Keratinocyte (primary cell): ENCODE measurements around the gene ATP8B1. TPM values are rescaled to one million over a fixed set of nuclear protein-coding genes. Genes with fewer than 3 reads are reported as not detected.

Experiments
- DNase-seq: peaks from one replicate; pipeline ENCODE4 v3.0.0-alpha.2; 2011; ENCODE audit warnings: low read depth, missing footprints, low spot score
- FAIRE-seq: peaks from 2 replicates; lab custom pipeline; 2011; peaks lifted over from hg19 to GRCh38; lab: Jason Lieb, UNC
- H2AFZ ChIP-seq: 2 replicates; pipeline ENCODE4 v1.6.0; 2012; ENCODE audit warnings: low read length, control low read depth, inconsistent platforms; ENCODE audit not compliant: control insufficient read depth
- H3K27ac ChIP-seq: 2 replicates; pipeline ENCODE4 v1.5.1; 2011; ENCODE audit warnings: low read length; ENCODE audit not compliant: control insufficient read depth, insufficient read depth
- H3K27me3 ChIP-seq: 3 replicates; pipeline ENCODE4 v1.6.0; 2011; ENCODE audit warnings: low read length; ENCODE audit not compliant: control insufficient read depth, insufficient read depth; ENCODE audit errors: extremely low read depth
- H3K36me3 ChIP-seq, 2 experiments: 2 replicates in 1 of 2; 3 replicates in 1 of 2; pipeline ENCODE4 v1.5.1; 2011; ENCODE audit warnings: low read length in 2 of 2, mild to moderate bottlenecking in 1 of 2; ENCODE audit not compliant: control insufficient read depth in 2 of 2, insufficient read depth in 2 of 2; ENCODE audit errors: extremely low read depth in 1 of 2
- H3K4me1 ChIP-seq: 3 replicates; pipeline ENCODE4 v1.5.1; 2011; ENCODE audit warnings: low read length; ENCODE audit not compliant: control insufficient read depth, insufficient read depth; ENCODE audit errors: extremely low read depth
- H3K4me2 ChIP-seq: 3 replicates; pipeline ENCODE4 v1.6.0; 2011; ENCODE audit warnings: low read depth, low read length; ENCODE audit not compliant: control insufficient read depth, insufficient read depth; ENCODE audit errors: extremely low read depth
- H3K4me3 ChIP-seq, 3 experiments: fragments of 200-600 bp in 1 of 3; sonication (generic) in 1 of 3; 2 replicates in 2 of 3; 3 replicates in 1 of 3; pipeline ENCODE4 v1.5.1; 2011 to 2016; ENCODE audit warnings: low read length in 3 of 3, mild to moderate bottlenecking in 3 of 3, control low read depth in 2 of 3, inconsistent platforms in 1 of 3, low read depth in 1 of 3, mixed read lengths in 1 of 3, mixed run types in 1 of 3, moderate library complexity in 1 of 3; ENCODE audit not compliant: control insufficient read depth in 2 of 3, insufficient read depth in 2 of 3; ENCODE audit errors: extremely low read depth in 1 of 3
- H3K79me2 ChIP-seq: 2 replicates; pipeline ENCODE4 v1.6.0; 2012; ENCODE audit warnings: low read length; ENCODE audit not compliant: control insufficient read depth, insufficient read depth
- H3K9ac ChIP-seq: 3 replicates; pipeline ENCODE4 v1.6.0; 2011; ENCODE audit warnings: low read length; ENCODE audit not compliant: control insufficient read depth, insufficient read depth; ENCODE audit errors: extremely low read depth
- H3K9me1 ChIP-seq: 3 replicates; pipeline ENCODE4 v1.6.0; 2011; ENCODE audit warnings: low read length; ENCODE audit not compliant: control insufficient read depth, insufficient read depth; ENCODE audit errors: extremely low read depth
- H3K9me3 ChIP-seq: 2 replicates; pipeline ENCODE4 v1.5.1; 2012; ENCODE audit warnings: low read depth, low read length; ENCODE audit not compliant: control insufficient read depth
- H4K20me1 ChIP-seq: 3 replicates; pipeline ENCODE4 v1.6.0; 2011; ENCODE audit warnings: low read length; ENCODE audit not compliant: control insufficient read depth, insufficient read depth; ENCODE audit errors: extremely low read depth
- CTCF ChIP-seq, 3 experiments: IDR thresholded peaks in 1 of 3; conservative IDR thresholded peaks in 1 of 3; optimal IDR thresholded peaks in 1 of 3; 2 replicates in 2 of 3; 3 replicates in 1 of 3; pipeline versions ENCODE3 to v1.5.1; 2011; ENCODE audit warnings: low read length in 3 of 3, mild to moderate bottlenecking in 3 of 3, moderate library complexity in 2 of 3, control low read depth in 1 of 3, inconsistent platforms in 1 of 3; ENCODE audit not compliant: insufficient read depth in 2 of 3; ENCODE audit errors: extremely low read depth in 1 of 3
- EZH2 ChIP-seq: IDR thresholded peaks from one replicate; pipeline ENCODE4 v1.6.1; 2012; ENCODE audit warnings: inconsistent platforms, mild to moderate bottlenecking, low read length, moderate library complexity
- dilution Hi-C: fragments of 300-500 bp; cut with MboI; formaldehyde crosslinking; loops from one replicate; pipeline ENCODE4 v1.7.0; 2020; ENCODE audit warnings: low sequenced_read_pairs; ENCODE audit not compliant: extremely low pct_ligation_motif_present
- polyA plus RNA-seq, 5 experiments: library from polyadenylated mRNA; depleted of rRNA in 3 of 5; stranded (reverse) in 3 of 5; stranded (forward) in 1 of 5; unstranded in 1 of 5; fragments of >200 nt; gene quantifications; 1 replicate in 1 of 5; 2 replicates in 3 of 5; 3 replicates in 1 of 5; pipeline versions ENCODE4 v1.2.1 to v1.2.3, GENCODE V29; 2011 to 2012; ENCODE audit warnings: missing spikeins in 2 of 5, low read depth in 1 of 5, low replicate concordance in 1 of 5

The ATP8B1 gene
- polyA plus RNA-seq, 1 donor (not counting 4 experiments of a cell fraction or from before 2014, with no cell fraction given) = 20.4 TPM

DNA sequence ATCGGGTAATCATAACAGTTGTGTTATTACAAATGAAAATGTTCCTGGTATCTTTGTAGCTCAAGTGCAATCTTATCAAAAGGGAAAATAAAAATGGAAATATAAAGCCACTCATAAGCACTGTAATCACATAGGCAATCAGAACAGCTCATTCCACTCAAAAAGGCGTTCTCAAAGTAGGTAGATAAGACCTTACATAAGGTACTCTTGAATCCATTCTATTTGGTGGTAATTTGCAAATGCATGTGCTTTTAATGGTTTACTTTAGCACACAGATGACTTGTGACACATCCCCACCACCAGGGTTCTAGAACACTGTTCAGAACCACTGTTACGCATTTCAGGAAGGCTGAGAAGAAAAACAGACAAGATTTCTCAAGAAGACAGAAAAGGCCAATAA lies 94.8 kb downstream of the ATP8B1 start:
- Histone ChIP-seq H3K79me2 (no peaks in the 10 kb centered on the region), H3K27me3 (no peaks in the 10 kb centered on the region), H3K9ac (no peak overlapping the region), H3K4me2 (no peak overlapping the region), H3K4me1 (peaks cover 9% of the 10 kb centered on the region), H3K9me3 (no peaks in the 10 kb centered on the region), H3K9me1 (peaks cover 3% of the 10 kb centered on the region), H3K36me3 (no peaks in the 10 kb centered on the region), H2AFZ (no peak overlapping the region), H3K4me3 (no peak overlapping the region), H4K20me1 (no peaks in the 10 kb centered on the region), H3K27ac (no peak overlapping the region)
- dilution Hi-C loops = no loop called here
- no peak for FAIRE-seq
- TF ChIP-seq EZH2 (no peak), CTCF (optimal IDR thresholded peaks at IDR 0.05 in 1 of 3, IDR thresholded peaks at IDR 0.05 in 1 of 3, conservative IDR thresholded peaks at IDR 0.05 in 1 of 3; ENCODE audit: extremely low read depth in 1 of 3, insufficient read depth in 2 of 3, low read length in 3 of 3) (no peak)
- no peak for DNase-seq

GRCh38 chr18:57705832-57706595 lies 97.1 kb downstream of the ATP8B1 start:
- dilution Hi-C loops = no loop called here
- no peak for FAIRE-seq
- Histone ChIP-seq H3K36me3 (peaks cover under 1 to 2% of the 10 kb centered on the region in 2 experiments), H3K4me3 (no peak overlapping the region), H3K79me2 (no peaks in the 10 kb centered on the region), H2AFZ (no peak overlapping the region), H3K27ac (no peak overlapping the region), H3K9me3 (no peaks in the 10 kb centered on the region), H3K4me1 (no peaks in the 10 kb centered on the region), H3K9ac (no peak overlapping the region), H3K9me1 (no peaks in the 10 kb centered on the region), H3K27me3 (no peaks in the 10 kb centered on the region), H4K20me1 (no peaks in the 10 kb centered on the region), H3K4me2 (no peak overlapping the region)
- TF ChIP-seq CTCF (optimal IDR thresholded peaks at IDR 0.05 in 1 of 3, IDR thresholded peaks at IDR 0.05 in 1 of 3, conservative IDR thresholded peaks at IDR 0.05 in 1 of 3; ENCODE audit: extremely low read depth in 1 of 3, insufficient read depth in 2 of 3, low read length in 3 of 3) (no peak), EZH2 (no peak)
- DNase-seq = no peak
